Colonic mucosa (tissue), 4 donors: ENCODE measurements around the gene CNTNAP1. TPM values are rescaled to one million over a fixed set of nuclear protein-coding genes. Genes with fewer than 3 reads are reported as not detected.

Experiments used
- DNase-seq: peaks from one replicate; pipeline ENCODE4 v3.0.0-alpha.2; 2020
- H3K27ac ChIP-seq: fragments of 200-600 bp; one replicate; pipeline ENCODE4 v1.8.0; 2021
- H3K27me3 ChIP-seq: fragments of 200-600 bp; one replicate; pipeline ENCODE4 v1.8.0; 2021
- H3K36me3 ChIP-seq: fragments of 200-600 bp; one replicate; pipeline ENCODE4 v1.8.0; 2021
- H3K4me1 ChIP-seq: fragments of 200-600 bp; one replicate; pipeline ENCODE4 v1.8.0; 2021; ENCODE audit warnings: mild to moderate bottlenecking
- H3K4me3 ChIP-seq: fragments of 200-600 bp; one replicate; pipeline ENCODE4 v1.8.0; 2021
- H3K9ac ChIP-seq, 2 donors: one replicate each; pipeline ENCODE4 v1.7.0; 2013; ENCODE audit warnings: control low read depth in 2 of 2, low read depth in 2 of 2, low read length in 2 of 2
- H3K9me3 ChIP-seq: fragments of 200-600 bp; one replicate; pipeline ENCODE4 v1.8.0; 2021
- intact Hi-C: fragments of 100-400 bp; cut with DNase I; formaldehyde crosslinking; loops from one replicate; pipeline ENCODE4 v1.14.1; 2022
- total RNA-seq, 2 donors: library from RNA; stranded (reverse); fragmentation: NEBNext Ultra II Directional in 1 of 2; extraction: Animal tissue kit (Norgen Biotek cat#: 25700) in 1 of 2; gene quantifications; one replicate each; pipeline ENCODE4 v1.2.1, GENCODE V29; 2021
- TF ChIP-seq, protein P1 (sequence below): fragments of 200-600 bp; IDR thresholded peaks from one replicate; pipeline ENCODE4 v1.8.0; 2022; ENCODE audit warnings: antibody characterized with exemption, mild to moderate bottlenecking
- donor health status: healthy.
- donor health status: DM: no; HTN: no; CAD: no.
- donor health status: DM: no; HTN: no; CAD: no.

The CNTNAP1 gene
- total RNA-seq, result 1 to 10 TPM; 1.5 to 5.0 TPM

DNA sequence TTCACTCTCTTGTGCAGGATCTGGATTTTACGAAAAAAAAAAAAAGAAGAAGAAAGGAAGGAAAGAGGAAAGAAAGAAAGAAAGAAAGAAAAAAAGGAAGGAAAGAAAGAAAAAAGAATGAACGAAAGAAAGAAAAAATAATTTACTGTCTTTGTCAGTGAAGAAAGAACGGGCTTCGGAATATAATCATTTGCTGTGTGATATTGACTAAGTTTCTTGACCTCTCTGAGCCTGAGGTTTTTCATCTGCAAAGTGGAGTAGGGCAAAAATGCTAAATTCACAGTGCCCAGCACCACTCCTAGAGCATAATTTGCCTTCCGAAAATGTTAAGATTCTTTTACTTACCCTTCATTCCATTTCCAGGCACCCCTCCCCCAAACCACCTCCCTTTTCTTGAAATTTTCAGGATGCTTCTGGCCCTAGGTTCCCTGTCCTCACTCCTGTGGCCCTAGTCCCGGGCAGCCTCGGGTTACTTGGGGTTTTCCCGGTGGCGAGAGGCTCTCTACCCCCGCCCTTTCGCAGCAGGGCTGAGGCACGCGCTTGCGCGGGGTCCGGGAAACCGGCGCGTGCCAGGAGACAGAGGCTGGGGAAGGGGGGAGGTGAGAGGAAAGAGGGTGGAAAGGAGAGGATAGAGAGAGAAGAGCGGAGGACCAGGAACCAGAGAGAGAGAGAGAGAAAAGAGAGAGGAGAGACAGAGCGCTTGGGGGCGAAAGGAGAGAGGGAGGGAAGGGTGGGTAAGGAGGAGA is at the start of gene CNTNAP1:
CNTNAP1 (plus strand) TSS at position 556 of the 746 bp plus-strand sequence. CDS start 299 bp downstream, outside the sequence.
- no peaks in the 10 kb centered on the region for H3K9me3 ChIP-seq
- H3K36me3 ChIP-seq, result no peaks in the 10 kb centered on the region
- H3K27ac ChIP-seq, result peak within 1 kb of the TSS; percentile 59
- peak within 1 kb of the TSS; percentile 37 for H3K4me3 ChIP-seq
- intact Hi-C loops, result loop anchor here (10.0 kb wide), 1 partner anchor 97 kb away; no protein-coding TSS in a partner anchor
- peak within 1 kb of the TSS; percentile 50 to 51 for H3K9ac ChIP-seq
- DNase-seq, result peak; percentile 57
- H3K27me3 ChIP-seq, result peaks cover 7% of the 10 kb centered on the region
- TF ChIP-seq, protein P1, sequence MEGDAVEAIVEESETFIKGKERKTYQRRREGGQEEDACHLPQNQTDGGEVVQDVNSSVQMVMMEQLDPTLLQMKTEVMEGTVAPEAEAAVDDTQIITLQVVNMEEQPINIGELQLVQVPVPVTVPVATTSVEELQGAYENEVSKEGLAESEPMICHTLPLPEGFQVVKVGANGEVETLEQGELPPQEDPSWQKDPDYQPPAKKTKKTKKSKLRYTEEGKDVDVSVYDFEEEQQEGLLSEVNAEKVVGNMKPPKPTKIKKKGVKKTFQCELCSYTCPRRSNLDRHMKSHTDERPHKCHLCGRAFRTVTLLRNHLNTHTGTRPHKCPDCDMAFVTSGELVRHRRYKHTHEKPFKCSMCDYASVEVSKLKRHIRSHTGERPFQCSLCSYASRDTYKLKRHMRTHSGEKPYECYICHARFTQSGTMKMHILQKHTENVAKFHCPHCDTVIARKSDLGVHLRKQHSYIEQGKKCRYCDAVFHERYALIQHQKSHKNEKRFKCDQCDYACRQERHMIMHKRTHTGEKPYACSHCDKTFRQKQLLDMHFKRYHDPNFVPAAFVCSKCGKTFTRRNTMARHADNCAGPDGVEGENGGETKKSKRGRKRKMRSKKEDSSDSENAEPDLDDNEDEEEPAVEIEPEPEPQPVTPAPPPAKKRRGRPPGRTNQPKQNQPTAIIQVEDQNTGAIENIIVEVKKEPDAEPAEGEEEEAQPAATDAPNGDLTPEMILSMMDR, result no peak
- peaks cover 38% of the 10 kb centered on the region for H3K4me1 ChIP-seq

GRCh38 chr17:42632949-42633444 is 49.3 kb upstream of the CNTNAP1 start:
- no peak overlapping the region for H3K27ac ChIP-seq
- no peak overlapping the region for H3K9ac ChIP-seq
- no peaks in the 10 kb centered on the region for H3K4me1 ChIP-seq
- no peaks in the 10 kb centered on the region for H3K27me3 ChIP-seq
- intact Hi-C loops, result no loop called here
- H3K4me3 ChIP-seq, result no peak overlapping the region
- DNase-seq, result no peak
- H3K9me3 ChIP-seq, result no peaks in the 10 kb centered on the region
- no peaks in the 10 kb centered on the region for H3K36me3 ChIP-seq
- TF ChIP-seq, protein P1, result no peak

DNA sequence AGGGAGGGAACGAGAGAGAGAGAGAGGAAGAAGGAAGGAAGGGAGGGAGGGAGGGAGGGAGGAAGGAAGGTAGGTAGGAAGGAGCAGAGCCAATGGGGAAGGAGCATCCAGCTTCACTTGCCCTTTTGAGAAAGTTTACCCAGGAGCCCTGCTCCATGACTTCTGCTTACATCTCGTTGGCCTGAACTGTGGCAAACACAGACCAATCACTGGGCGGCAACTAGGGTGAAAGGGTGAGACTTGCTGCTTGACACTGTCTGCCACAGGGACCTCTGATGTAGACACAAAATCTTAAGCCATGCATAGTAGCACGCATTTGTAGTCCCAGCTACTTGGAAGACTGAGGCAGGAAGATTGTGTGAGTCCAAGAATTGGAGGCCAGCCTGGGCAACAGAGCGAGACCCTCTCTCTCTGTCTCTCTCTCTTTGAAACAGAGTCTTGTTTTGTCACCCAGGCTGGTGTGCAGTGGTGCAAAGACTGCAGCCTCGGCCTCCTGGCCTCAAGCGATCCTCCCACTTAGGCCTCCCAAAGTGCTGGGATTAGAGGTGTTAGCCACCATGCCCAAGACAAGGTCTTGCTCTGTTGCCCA is 42.7 kb upstream of the CNTNAP1 start:
- no peaks in the 10 kb centered on the region for H3K27me3 ChIP-seq
- no peak overlapping the region for H3K27ac ChIP-seq
- H3K36me3 ChIP-seq, result no peaks in the 10 kb centered on the region
- TF ChIP-seq, protein P1, result no peak
- H3K9ac ChIP-seq, result no peak overlapping the region
- DNase-seq, result no peak
- H3K4me3 ChIP-seq, result no peak overlapping the region
- intact Hi-C loops, result no loop called here
- H3K4me1 ChIP-seq, result no peaks in the 10 kb centered on the region
- H3K9me3 ChIP-seq, result no peaks in the 10 kb centered on the region

DNA sequence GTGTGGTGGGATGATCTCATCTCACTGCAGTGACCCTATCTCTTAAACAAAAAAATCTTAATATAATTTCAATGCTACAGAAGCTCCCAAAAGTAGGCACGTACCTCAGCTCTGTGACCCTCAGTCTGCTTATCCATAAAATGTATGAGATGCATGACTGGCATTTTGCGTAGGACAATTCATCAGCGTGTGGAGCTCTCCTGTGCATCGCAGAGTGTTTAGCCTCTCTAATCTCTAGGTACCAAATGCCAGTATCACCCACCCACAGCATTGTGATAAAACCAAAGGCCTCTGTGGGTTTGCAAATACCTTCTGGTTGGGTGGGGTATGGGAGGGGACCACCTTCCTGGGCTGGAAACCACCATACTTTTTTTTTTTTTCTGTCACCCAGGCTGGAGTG is 42.2 kb upstream of the CNTNAP1 start:
- H3K36me3 ChIP-seq, result no peaks in the 10 kb centered on the region
- TF ChIP-seq, protein P1, result no peak
- no peak overlapping the region for H3K9ac ChIP-seq
- no peak overlapping the region for H3K27ac ChIP-seq
- no peaks in the 10 kb centered on the region for H3K9me3 ChIP-seq
- no peaks in the 10 kb centered on the region for H3K4me1 ChIP-seq
- H3K4me3 ChIP-seq, result no peak overlapping the region
- intact Hi-C loops, result no loop called here
- DNase-seq, result no peak
- H3K27me3 ChIP-seq, result no peaks in the 10 kb centered on the region

DNA sequence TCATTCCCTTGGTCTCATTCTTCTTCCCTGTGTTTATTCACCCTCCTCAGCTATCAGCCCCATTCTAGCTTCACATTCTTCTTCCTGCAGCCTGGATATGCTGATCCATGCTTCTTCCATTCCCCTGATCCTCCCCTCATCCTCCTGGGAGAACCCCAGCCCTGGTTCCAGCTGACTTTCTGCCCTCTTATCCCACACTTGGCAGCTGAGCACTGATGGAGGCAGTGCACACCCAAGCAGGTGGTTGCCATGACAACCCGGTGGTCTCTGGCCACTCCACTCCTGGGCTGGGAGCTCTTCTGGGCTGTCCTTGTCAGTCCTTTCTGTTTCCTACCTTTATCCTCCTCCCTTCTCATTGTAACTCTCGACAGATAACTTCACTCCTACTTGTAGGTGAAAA is 40.0 kb upstream of the CNTNAP1 start:
- H3K9ac ChIP-seq, result no peak overlapping the region
- intact Hi-C loops, result no loop called here
- no peaks in the 10 kb centered on the region for H3K4me1 ChIP-seq
- TF ChIP-seq, protein P1, result no peak
- DNase-seq, result no peak
- H3K36me3 ChIP-seq, result no peaks in the 10 kb centered on the region
- H3K27me3 ChIP-seq, result no peaks in the 10 kb centered on the region
- H3K27ac ChIP-seq, result no peak overlapping the region
- no peaks in the 10 kb centered on the region for H3K9me3 ChIP-seq
- no peak overlapping the region for H3K4me3 ChIP-seq
